GM12878 (cell line): ENCODE measurements around the gene FAR1. TPM values are rescaled to one million over a fixed set of nuclear protein-coding genes. Genes with fewer than 3 reads are reported as not detected.
A peak's percentile ranks its signal among the peaks of the same experiment; 100 is the strongest.

ENCODE experiments used
- ATF3 ChIP-seq: IDR thresholded peaks from 2 replicates; pipeline ENCODE4 v1.6.1; 2011; ENCODE audit warnings: low read depth, mild to moderate bottlenecking, low read length, moderate library complexity, borderline replicate concordance; ENCODE audit errors: extremely low read depth
- CEBPZ ChIP-seq: fragments of 150-350 bp; IDR thresholded peaks from 2 replicates; pipeline ENCODE4 v1.6.1; 2016; ENCODE audit warnings: low read depth, low read length
- PKNOX1 ChIP-seq: fragments of 450-650 bp; IDR thresholded peaks from 2 replicates; pipeline ENCODE4 v1.6.1; 2016; ENCODE audit warnings: mild to moderate bottlenecking
- POU2F2 ChIP-seq: IDR thresholded peaks from 3 replicates; pipeline ENCODE4 v1.6.1; 2011; ENCODE audit warnings: low read depth, mild to moderate bottlenecking, low read length, borderline replicate concordance
- ZBTB4 ChIP-seq: fragments of 450-650 bp; formaldehyde crosslinking; IDR thresholded peaks from 2 replicates; pipeline ENCODE4 v1.4.0; 2022; ENCODE audit warnings: mild to moderate bottlenecking, moderate library complexity
- ZBTB40 ChIP-seq: fragments of 450-650 bp; IDR thresholded peaks from 2 replicates; pipeline ENCODE4 v1.6.1; 2016; ENCODE audit warnings: mild to moderate bottlenecking, moderate library complexity, borderline replicate concordance
- ZNF217 ChIP-seq: fragments of 450-650 bp; IDR thresholded peaks from 2 replicates; pipeline ENCODE4 v1.6.1; 2017; ENCODE audit warnings: antibody characterized with exemption, mild to moderate bottlenecking
- ZNF592 ChIP-seq: fragments of 450-650 bp; IDR thresholded peaks from 2 replicates; pipeline ENCODE4 v1.6.1; 2017; ENCODE audit warnings: mild to moderate bottlenecking, moderate library complexity
- ZSCAN29 ChIP-seq: fragments of 450-650 bp; IDR thresholded peaks from 2 replicates; pipeline ENCODE4 v1.6.1; 2017; ENCODE audit warnings: mild to moderate bottlenecking, moderate library complexity
- polyA plus RNA-seq, 11 experiments: library from polyadenylated mRNA; depleted of rRNA in 4 of 11; unstranded in 6 of 11; stranded (reverse) in 5 of 11; fragments of >200 nt; fragmentation: Nextera tagmentation in 4 of 11; fragmentation: Illumina TruSeq in 1 of 11; extraction: Ambion mirVana in 4 of 11; extraction: Trizol in 1 of 11; gene quantifications; 1 replicate in 1 of 11; 2 replicates in 10 of 11; pipeline versions ENCODE4 v1.2.1 to v1.2.3, GENCODE V29; 2011 to 2016; ENCODE audit warnings: inconsistent platforms in 2 of 11, missing spikeins in 2 of 11, low read depth in 1 of 11
- total RNA-seq, 4 experiments: library from RNA; depleted of rRNA in 3 of 4; stranded (reverse); fragments of >200 nt in 3 of 4; fragmentation: Illumina TruSeq in 1 of 4; extraction: Trizol in 1 of 4; gene quantifications; 2 replicates each; pipeline versions ENCODE4 v1.2.1 to v1.2.3, GENCODE V29; 2013 to 2021

Gene FAR1
- total and polyA plus RNA-seq, 10 of the 15 experiments (the other 5 are each of a cell fraction or from before 2014, with no cell fraction given), result 10.1 to 73.9 (median 30.8) TPM

- TF ChIP-seq ZNF592 (no peak), POU2F2 (0 out of 3 replicates have a peak, but pooled peaks have one; percentile 26), ZSCAN29 (0 out of 2 replicates have a peak, but pooled peaks have one; percentile 19), ZBTB4 (no peak), ATF3 (no peak), PKNOX1 (peak; percentile 88), ZBTB40 (no peak), CEBPZ (peak; percentile 62), ZNF217 (peak; percentile 43; the same call in 1 of the 2 replicates)
Measured at GRCh38 chr11:13668102-13668956, at the start of gene FAR1 (continued).
